Fibroblast of the aortic adventitia (primary cell): ENCODE measurements around the gene SSPN. TPM values are rescaled to one million over a fixed set of nuclear protein-coding genes. Genes with fewer than 3 reads are reported as not detected.

ENCODE experiments used
- DNase-seq: peaks from one replicate; pipeline ENCODE4 v3.0.0-alpha.2; 2010; ENCODE audit warnings: low read depth
- H3K4me3 ChIP-seq: 2 replicates; pipeline ENCODE4 v1.5.1; 2011; ENCODE audit warnings: low read depth, mild to moderate bottlenecking, control low read depth, low read length, moderate library complexity
- total RNA-seq: library from RNA; depleted of rRNA; stranded (reverse); fragments of >200 nt; gene quantifications from 2 replicates; pipeline ENCODE4 v1.2.3, GENCODE V29; 2012; ENCODE audit warnings: low replicate concordance
- TF ChIP-seq, protein P1 (sequence below): IDR thresholded peaks from 2 replicates; pipeline ENCODE4 v1.5.1; 2011; ENCODE audit warnings: mild to moderate bottlenecking, low read length, control low read depth, inconsistent platforms; ENCODE audit not compliant: insufficient read depth

SSPN gene
- total RNA-seq, 1 donor, result 23.0 TPM

DNA sequence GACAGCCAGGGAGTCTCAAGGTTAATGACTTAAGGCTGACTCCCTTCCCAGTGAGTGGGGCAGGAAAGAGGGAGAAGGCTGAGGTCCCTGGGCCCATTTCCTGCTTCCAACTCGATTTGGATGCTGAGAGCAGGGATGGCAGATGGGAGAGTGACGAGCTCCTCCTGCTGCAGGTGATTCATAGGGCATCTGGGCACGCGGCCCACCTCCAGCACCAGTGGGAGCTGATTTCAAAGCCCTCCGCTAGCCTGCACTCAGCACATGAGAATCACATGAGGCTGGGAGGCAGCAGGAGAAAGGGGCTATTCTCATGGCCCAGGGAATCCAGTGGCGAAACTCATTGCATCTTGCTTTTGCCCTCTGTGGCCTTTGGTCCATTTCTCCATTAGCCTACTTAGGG, 90.8 kb downstream of the SSPN start:
- TF ChIP-seq, protein P1, sequence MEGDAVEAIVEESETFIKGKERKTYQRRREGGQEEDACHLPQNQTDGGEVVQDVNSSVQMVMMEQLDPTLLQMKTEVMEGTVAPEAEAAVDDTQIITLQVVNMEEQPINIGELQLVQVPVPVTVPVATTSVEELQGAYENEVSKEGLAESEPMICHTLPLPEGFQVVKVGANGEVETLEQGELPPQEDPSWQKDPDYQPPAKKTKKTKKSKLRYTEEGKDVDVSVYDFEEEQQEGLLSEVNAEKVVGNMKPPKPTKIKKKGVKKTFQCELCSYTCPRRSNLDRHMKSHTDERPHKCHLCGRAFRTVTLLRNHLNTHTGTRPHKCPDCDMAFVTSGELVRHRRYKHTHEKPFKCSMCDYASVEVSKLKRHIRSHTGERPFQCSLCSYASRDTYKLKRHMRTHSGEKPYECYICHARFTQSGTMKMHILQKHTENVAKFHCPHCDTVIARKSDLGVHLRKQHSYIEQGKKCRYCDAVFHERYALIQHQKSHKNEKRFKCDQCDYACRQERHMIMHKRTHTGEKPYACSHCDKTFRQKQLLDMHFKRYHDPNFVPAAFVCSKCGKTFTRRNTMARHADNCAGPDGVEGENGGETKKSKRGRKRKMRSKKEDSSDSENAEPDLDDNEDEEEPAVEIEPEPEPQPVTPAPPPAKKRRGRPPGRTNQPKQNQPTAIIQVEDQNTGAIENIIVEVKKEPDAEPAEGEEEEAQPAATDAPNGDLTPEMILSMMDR, result no peak
- DNase-seq, result no peak

DNA sequence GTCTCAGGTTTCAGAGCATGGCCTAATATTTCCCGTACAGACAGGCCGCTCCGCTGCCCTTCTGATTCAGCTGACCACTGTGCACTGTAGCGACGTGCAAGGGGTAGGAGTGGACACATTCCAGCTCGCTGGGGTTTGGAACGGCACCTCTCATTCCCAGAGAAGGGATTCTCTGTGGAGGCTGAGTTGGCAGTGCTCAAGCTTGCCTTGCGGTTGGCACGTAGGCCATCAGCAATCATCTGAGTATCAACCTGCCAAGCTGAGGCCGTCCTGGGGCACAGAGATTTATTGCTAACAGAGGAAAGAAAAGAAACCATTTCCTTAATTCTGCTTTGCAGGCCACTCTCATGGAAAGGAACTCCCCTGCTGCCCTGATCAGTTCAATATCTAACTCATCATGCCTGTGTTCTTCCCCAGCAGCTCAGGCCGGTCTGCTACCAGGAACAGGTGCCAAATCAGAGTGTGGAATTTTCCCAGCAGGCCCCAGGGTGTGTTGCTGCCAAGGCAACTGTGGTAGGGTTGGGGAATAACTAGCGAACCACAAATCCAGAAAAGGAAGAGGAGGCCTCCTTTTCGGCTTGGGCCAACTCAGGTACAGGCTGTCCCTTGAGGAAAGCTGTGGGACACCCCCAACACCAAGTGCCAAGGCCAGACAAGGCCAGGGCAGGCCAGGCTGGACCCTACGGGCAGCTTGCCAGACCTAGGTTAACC, 92.5 kb downstream of the SSPN start:
- H3K4me3 ChIP-seq, result no peak overlapping the region
- DNase-seq, result peak; percentile 84
- TF ChIP-seq, protein P1, result no peak

More for the DNA sequence above, 90.8 kb downstream of the SSPN start:
- H3K4me3 ChIP-seq, result no peak overlapping the region

DNA sequence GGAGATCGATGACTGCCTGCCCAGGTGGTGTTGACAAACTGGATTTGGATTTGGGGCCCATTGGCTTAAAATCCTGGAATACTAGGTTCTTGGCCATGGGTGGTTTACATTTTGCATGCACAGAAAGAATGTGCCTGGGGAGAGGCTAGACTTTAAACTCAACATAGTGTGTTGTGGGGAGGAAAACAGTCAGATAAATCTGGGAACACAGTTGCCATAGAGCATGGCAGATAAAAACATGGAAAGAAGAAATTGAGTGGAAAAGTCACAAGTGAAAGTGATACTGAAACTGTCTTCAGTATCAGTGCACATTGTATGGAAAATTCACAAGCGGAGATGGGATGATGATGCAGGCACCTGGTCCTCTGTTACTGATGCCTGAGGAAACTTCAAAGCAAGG, 95.2 kb downstream of the SSPN start:
- DNase-seq, result no peak
- H3K4me3 ChIP-seq, result no peak overlapping the region
- TF ChIP-seq, protein P1, result no peak

DNA sequence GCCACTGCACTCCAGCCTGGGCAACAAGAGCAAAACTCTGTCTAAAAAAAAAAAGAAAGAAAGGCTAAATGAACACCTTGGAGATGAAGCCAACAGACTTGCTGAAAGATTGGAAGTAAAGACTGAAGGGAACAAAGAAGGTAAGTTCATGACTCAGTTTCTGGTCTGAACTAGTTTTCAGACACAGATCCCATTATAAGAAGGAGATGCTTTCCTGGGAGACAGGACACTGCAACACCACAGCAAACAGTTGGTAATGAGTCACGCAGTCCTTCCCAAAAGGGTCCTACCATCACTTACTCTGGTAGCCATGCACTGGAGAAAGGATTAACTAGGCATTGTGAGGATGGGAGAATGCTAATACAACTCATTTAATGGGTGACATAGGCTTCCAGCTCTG, 97.2 kb downstream of the SSPN start:
- no peak overlapping the region for H3K4me3 ChIP-seq
- no peak for DNase-seq
- TF ChIP-seq, protein P1, result no peak

DNA sequence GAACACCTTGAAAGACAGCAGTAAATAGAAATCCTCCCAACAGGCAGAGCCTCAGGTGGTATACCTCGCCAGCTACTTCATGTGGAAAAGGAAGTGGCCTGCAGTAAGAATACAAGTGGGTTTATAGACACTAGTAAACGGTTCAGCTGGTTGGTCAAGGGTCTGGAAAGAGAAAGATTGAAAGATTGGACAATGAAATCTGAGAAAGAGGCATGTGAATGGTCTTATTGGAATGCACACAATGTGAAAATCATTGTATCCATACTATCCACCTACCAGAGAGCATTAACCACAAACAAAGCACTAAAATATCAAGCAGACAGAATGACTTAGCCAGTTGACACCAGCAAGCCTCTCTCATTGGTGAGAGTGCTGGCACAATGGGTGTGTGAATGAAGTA, 98.2 kb downstream of the SSPN start:
- TF ChIP-seq, protein P1, result no peak
- DNase-seq, result no peak
- no peak overlapping the region for H3K4me3 ChIP-seq

DNA sequence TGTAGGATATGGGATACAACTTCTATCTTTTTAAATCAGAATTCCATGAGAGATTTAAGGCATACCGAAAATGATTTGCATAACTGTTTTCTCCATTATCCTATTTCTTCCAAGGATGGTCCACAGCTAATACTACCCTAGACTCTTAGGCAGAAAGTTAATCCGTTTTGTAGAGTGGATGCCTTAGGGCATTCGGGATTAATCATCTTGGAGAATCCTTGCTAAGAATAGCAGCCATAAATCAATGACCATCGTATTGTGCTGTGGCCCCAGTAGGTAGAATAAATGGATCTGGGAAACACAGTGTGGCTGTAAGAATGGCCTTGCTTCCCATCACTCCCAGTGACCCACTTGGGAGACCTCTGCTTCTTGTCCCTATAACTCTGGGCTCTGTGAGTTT, 99.6 kb downstream of the SSPN start:
- no peak for DNase-seq
- TF ChIP-seq, protein P1, result no peak
- H3K4me3 ChIP-seq, result no peak overlapping the region
